Measurements from ENCODE around the gene RCSD1.
"Not testable (repeated sequence)": the region's sequence is repeated elsewhere in the genome, so short reads cannot be mapped to it uniquely, and the experiment has no call there.

RCSD1 gene

DNA sequence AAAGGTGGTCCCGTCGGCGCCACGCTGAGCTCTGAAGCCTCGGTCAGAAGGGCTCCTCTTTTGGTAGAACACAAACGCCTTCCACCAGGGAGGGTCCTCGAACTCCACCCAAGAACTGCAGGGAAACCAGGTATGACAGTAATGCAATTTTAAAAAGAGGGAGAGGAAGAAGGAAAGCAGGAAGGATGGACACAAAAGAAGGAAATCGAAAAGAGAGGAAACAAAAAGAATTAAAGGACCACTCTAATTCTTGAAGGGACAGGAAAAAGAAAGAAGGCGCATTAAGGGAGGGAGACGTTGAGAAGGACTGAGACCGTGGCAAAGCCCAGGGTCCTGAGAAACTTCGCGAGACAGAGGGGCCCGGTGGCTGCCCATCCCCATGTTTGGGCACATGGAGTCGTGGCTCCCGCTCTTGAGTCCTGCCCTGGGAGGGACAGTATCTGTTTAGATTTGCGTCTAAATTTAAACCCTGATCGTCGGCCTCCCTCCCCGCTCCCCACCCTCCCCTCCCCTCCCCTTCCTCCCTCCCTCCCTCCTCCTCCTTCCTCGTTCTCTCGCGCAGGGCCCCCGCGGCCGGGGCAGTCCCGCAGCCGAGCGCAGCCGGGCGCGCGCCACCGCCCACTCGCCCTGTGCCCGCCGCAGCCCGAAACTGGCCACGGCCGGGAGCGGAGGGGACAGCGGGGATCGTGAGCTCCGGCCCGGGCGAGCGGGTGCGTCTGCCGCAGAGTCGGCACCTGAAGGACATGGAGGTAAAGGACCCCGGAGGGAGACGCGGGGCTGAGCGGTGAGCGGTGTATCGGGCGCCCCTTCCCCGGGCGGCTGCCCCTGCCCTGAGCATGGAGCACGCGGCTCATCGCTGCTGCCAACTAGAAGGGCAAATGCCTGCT, at the start of gene RCSD1:
RCSD1 (plus strand) TSS at position 552 of the 887 bp plus-strand sequence; CDS start at position 744, 192 bp downstream.
- peak; percentile 66 for DNase-seq (ENCODE audit: low read depth)

DNA sequence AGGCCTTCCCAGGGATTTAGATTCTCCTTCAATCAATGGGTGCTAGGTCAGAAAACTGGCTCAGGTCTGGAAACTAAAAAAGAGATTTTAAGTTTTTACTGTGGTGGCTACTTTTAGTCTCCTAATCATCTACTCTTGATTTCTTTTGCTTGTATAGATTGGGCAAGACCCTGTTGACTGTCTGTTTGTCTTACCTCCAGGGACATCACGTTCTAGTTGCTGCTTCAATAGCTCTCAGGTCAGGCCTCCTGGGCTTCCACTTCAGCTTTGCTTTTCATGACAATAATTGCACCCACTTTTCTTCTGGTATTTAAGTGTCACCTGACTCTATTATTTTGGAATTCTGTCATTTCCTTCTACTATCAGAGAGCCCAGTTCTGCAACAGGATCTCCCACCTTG, 48.0 kb upstream of the RCSD1 start:
- DNase-seq (ENCODE audit: low read depth), result no peak

DNA sequence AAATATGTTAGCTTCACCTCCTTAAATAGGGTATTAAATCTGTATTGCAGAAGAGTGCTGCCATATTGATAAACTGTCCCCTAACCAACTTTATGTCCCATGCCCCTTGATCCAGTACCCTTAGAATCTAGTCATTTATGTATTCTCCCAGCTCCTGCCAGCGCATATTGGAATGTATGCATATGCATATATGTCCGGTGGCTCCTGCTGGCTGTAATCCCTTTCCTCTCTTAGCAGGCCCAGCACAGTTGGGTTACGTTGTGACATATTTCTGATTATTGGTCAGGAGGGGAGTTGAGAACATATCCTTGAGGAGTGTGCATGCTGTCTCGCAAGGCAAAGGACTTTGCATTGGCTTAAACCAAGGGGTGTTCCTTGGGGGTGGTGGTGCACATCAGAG, 47.3 kb upstream of the RCSD1 start:
- DNase-seq (ENCODE audit: low read depth), result no peak

DNA sequence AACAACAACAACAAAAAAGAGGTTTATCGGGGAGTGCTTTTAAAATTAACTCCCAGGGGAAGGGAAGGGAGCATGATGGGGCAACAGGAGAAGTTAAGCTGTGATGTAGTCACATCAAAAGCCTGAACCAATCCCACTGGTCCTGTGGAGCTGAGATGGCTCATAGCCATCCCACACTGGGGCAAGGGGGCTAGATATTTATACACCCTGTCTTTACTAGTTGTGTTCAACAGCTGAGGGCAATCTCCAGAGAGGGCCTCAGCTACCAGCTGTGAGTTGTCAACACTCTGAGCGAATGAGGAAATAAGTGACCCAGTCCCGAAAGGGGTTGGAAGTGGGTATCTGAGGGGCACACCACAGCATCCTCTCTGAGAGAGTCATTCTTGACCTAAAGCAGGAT, 45.5 kb upstream of the RCSD1 start:
- DNase-seq (ENCODE audit: low read depth), result no peak

DNA sequence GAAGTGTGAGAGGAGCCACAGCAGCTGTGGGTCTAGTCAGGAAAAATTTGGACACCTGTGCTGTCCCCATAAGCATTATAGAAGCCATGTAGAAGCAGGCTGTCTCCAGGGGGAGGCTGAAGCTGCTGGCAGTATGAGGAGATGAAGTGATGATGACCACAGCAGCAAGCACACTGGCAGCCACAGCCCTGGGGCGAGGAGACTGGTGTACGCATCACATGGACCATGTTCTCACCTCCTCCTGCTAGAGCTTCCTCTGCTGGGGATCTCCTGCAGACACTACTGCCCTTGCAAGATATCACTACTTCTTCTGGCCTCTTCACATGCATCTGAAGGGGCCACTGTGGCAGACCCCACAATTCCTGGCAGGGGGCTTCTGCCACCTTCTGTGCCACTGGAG, 42.7 kb upstream of the RCSD1 start:
- DNase-seq (ENCODE audit: low read depth), result no peak

GRCh38 chr1:167587872-167588271, 42.2 kb upstream of the RCSD1 start:
- no peak for DNase-seq (ENCODE audit: low read depth)

- no peak for DNase-seq (ENCODE audit: low read depth)
Observed at GRCh38 chr1:167588361-167588760, 41.7 kb upstream of the RCSD1 start.

DNA sequence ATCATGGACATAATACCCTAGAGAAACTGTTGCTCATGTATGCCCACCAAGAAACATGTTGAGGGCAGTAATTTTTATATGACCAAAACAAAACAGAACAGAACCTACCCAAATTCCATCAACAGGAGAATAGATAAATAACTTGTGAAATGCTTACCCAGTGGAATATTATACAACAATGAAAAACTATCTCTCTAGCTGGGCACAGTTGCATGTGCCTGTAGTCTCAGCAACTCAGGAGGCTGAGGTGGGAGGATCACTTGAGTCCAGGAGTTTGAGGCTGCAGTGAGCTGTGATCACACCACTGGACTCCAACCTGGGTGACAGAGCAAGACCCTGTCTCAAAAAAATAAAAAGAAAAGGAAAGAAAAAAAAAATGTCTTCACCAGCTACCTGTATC, 37.6 kb upstream of the RCSD1 start:
- DNase-seq (ENCODE audit: low read depth), result no peak

DNA sequence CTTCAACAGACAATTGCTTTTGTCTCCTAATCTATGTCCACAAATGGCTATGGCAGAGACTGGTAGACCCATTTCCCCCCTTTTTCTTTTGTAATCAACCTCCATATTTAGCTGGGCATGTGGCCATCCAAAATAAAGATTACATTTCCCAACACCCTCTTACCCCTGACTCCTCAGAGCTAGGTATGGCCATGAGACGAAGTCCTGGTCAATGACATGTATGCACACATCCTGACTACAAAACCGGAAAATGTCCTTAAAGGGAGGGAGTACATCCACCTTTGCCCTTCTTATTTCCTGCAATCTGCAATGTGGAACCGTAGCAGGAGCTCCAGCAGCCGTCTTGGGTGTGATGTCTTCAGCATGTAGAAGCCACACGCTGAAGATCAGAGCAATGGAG, 36.2 kb upstream of the RCSD1 start:
- no peak for DNase-seq (ENCODE audit: low read depth)

DNA sequence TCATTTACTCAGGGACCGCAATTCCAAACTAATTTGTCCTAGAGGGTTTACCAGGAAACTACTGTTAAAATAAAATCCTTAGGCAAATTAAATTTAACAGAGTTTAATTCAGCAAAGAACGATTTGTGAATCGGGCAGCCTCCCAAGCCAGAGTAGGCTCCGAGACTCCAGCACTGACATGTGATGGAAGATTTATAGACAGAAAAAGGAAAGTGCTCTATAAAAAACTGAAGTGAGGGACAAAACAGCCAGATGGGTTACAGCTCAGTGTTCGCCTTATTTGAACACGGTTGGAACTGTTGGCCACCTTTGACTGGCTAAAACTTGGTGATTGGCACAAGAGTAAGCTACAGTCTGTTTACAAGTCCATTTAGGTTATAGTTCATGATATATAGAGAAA, 35.2 kb upstream of the RCSD1 start:
- DNase-seq (ENCODE audit: low read depth), result no peak

DNA sequence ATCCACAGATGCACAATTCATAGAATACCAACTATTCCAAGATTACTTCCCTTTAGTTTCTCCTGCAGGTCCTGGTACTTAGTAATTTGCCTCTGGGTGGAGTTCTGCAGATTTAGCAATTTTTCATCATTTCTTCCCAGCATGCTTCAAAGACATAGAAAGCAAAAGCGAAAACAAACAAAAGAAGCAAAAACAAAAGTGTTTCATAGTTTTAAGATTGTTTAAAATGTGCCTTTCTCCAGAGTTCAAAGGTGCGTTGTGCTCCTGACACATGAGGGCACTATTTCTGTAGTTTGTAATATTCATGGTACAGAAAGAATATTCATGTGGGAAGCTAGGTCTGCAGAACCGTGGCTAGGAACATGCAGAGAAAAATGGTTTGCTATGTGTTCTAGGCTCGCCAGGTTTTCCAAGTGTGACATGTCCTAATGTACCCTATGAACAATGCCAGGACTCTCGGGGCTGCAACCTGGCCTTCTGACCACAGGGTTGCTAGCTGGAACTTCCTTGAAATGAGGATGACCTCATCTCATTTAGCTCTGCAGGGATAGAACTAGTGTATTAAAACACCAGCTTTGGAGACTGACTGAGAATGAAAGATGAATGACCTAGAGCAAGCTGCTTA, 30.0 kb upstream of the RCSD1 start:
- DNase-seq (ENCODE audit: low read depth), result peak; percentile 27

DNA sequence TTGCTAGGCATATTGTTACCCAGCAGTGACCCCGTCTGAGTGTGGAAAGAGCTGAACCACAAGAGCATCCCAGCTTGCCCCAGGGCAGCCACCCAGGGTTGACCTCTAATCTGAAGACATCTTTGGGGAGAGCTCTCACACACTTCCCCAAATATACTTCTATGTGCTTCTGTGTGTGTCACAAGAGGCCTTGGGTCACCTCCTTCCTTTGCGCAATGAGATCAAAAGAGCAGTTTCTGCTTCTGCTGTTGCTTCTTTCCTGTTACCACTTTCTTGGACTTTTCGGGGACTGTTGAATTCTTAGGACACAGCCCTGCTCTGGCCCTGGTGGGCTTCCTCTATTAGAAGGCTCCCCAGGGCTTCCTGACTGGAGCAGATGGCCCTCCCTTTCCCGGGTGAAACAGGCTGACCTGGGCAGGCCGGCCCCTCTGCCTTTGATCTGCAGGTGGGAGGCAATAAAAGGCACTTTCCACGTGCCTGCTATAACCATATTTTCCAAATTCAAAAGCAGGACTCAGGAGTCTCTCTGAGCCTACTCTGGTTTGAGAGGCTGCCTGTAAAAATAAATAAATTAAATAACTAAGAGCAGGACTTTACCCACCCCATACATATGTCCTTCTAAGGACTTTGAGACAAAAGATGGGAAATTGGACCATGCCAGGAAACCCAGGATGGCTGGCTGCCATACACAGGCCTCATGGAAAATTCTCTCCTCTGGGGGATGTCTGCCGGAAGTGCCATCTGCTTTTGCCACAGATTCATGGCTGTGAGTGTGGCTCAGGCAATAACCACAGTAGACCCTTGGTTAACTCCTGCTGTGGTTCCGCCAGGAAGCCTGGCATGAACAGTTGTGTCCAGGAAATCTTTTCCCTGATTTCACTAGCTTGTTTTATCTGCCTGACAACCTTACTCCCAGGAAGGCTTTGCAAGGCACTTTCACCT, 28.3 kb upstream of the RCSD1 start:
- DNase-seq (ENCODE audit: low read depth), result no peak

- no peak for DNase-seq (ENCODE audit: low read depth)
Observed at GRCh38 chr1:167602840-167603239, 27.2 kb upstream of the RCSD1 start.

DNA sequence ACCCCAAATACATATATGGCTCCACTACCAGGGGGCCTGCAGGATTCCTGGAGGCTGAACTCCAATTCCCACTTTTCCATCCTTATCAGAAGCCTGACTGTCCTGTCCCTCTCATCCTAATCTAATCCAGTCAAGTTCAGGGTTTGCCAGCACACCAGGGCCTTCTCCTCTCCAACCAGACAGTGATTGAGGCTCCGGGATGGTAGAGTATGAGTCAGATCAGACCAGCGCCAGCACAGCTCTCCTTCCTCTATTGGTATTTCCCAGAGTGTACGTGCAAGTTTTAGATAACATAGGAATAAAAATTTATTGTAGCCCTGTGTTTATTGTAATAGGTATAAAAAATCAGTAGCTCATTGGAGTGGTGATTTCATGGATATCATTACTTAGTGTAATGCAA, 24.5 kb upstream of the RCSD1 start:
- DNase-seq (ENCODE audit: low read depth), result no peak

- no peak for DNase-seq (ENCODE audit: low read depth)
Observed at GRCh38 chr1:167611983-167612382, 18.0 kb upstream of the RCSD1 start.

DNA sequence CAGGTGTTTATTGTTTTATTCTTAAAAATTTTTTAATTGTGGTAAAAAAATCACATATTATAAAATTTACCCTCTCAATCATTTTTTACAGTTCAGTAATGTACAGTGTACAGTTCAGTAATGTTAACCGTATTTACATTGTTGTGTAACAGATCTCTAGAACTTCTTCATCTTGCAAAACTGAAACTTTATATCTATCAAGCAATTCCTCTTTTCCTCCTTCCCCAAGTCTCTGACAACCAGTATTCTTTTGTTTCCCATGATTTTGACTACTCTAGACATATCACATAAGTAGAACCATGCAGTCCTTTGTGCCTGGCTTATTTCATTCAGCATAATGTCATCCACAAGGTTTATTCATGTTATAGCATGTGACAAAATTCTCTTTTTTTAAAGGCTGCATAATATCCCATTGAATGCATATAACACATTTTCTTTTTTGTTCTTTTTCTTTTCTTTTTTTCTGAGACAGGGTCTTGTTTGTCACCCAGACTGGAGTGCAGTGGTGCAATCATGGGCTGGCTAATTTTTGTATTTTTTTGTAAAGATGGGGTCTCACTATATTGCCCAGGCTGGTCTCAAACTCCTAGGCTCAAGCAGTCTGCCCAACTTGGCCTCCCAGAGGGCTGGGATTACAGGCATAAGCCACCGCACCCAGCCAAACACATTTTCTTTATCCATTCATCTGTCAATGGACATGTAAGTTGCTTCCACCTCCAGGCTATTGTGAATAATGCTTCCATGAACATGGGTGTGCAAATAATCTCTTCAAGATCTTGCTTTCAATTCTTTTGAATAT, 17.2 kb upstream of the RCSD1 start:
- no peak for DNase-seq (ENCODE audit: low read depth)

- not testable (repeated sequence) for DNase-seq (ENCODE audit: low read depth)
Observed at GRCh38 chr1:167613984-167614383, 16.0 kb upstream of the RCSD1 start.

- no peak for DNase-seq (ENCODE audit: low read depth)
Observed at GRCh38 chr1:167614851-167615250, 15.2 kb upstream of the RCSD1 start.

DNA sequence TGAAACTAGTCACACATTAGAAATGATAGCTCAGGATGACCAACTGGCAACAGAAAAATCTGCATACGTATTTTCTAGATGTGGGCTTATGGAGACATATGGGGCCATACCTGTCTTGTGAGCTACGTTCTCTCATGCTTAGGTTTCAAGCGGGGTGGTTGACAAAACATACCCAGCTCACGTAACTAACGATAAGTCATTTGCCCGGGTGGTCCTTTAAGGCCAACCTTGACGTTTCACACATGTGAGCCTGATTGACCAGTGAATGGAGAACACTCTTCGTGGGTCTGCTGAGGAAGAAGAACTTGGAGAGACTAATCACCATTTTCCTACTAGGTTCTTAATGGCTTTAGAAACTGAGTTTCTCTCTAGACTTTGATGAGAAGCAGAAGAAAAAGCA, 13.5 kb upstream of the RCSD1 start:
- no peak for DNase-seq (ENCODE audit: low read depth)

DNA sequence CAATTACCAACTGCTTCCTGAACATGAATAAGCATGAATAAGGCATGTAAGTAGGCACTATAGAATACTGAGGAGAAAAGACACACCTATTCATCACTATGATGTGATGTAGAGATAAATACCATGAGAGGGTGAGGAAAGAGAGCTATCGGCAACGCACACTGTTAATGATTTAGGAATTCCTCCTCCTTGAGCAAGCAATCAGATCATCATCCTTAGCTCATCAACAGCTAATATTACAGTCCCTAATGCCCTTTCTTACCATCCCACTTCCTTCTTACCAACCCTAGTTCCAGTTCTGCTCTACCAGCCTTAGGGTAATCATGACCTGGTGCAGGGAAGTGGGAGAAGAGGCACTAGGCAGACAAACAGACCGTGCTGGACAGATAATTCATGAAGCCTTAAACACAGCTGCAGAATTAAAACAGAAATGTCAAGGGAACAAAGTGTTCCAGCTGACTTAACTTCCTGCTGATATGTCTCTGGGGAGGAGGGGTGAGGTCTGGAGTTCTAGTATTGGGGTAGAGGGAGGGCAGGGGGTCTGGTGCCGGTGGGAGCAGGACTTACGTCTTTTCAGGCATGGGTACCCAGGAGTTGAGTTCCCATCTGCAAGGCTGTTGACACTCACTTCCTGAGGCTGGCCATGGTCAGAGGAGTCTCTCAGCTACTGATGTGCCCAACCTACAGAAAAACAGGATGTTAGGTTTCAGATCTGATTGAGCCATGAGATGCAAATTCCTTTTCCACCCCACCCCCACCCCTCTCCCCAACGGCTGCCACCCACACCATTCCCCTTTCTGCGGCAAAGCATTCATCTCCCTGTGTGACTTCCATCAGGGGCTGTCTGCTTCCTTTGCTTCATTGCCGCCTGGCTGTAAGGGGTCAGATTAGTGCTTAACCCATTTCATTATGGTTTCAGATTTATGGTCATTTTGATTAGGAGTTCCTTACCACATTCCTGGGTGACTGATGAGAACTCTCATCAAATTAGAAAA, 12.6 kb upstream of the RCSD1 start:
- peak; percentile 83 for DNase-seq (ENCODE audit: low read depth)

Data from CMK (cell line).